HG03439 (cell line): ENCODE measurements around the gene ARSG.
A peak's percentile ranks its signal among the peaks of the same experiment; 100 is the strongest.

Experiments
- ATAC-seq: cut with Tn5 transposase; IDR thresholded peaks from one replicate; pipeline ENCODE4 v1.9.1; 2021; ENCODE audit warnings: mild to moderate bottlenecking, moderate library complexity; ENCODE audit not compliant: unreplicated experiment

Gene ARSG

GRCh38 chr17:68446626-68447041 lies 155.3 kb downstream of the ARSG start:
- ATAC-seq: no peak

DNA sequence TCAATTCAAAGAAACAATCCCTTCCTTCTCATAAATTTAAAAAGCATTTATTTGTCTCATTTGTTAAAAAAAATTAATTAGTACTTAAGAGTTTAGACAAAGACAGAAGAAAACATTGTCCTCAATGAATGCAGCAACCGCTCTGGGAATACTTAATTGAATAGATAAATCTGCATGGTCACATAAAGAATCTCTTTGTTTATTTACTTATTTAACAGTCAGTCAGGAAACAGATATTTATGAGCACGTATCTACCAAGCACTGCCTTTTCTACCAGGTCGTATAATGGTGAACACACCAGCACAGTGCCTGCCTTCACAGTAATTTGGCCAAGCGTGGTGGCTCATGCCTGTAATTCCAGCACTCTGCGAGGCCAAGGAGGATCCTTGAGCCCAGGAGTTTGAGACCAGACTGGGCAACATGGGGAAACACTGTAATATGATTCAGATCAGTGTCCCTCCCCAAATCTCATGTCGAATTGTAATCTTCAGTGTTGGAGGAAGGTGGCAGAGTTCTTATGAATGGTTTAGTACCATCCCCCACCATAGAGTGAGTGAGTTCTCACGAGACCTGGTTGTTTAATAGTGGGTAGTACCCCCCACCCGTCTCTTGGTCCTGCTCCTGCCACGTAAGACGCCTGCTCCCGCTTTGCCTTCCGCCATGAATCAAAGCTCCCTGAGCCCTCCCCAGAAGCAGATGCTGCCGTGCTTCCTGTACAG lies 157.9 kb downstream of the ARSG start:
- ATAC-seq: no peak

GRCh38 chr17:68450391-68450790 lies 159.1 kb downstream of the ARSG start:
- no peak for ATAC-seq

- no peak for ATAC-seq
These were observed 159.5 kb downstream of the ARSG start for GRCh38 chr17:68450801-68451200.

- no peak for ATAC-seq
These were observed 160.5 kb downstream of the ARSG start for GRCh38 chr17:68451670-68452354.

GRCh38 chr17:68452724-68453290 lies 161.5 kb downstream of the ARSG start:
- ATAC-seq: no peak

GRCh38 chr17:68453991-68454665 lies 162.8 kb downstream of the ARSG start:
- ATAC-seq: no peak

GRCh38 chr17:68455901-68456338 lies 164.6 kb downstream of the ARSG start:
- no peak for ATAC-seq

- ATAC-seq: no peak
These were observed 165.3 kb downstream of the ARSG start for GRCh38 chr17:68456339-68457167.

DNA sequence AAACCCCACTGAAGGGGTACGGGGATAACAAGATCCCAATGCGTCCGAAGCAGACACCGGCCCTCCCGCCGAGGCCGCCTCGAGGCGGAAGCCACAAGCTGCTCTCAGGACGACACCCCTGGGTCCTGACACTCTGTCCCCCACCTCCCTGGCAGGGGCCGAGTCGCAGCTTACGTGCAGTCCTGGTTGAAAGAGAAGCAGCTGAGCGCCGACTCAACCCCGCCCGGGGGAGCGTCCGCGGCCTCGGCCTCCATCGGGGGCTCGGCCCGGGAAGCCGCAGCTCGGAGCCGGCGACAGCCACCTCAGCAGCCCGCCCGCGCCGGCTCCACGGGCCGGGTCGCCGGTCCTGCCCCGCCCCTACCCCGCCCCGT lies 165.9 kb downstream of the ARSG start, which contains the start of gene WIPI1:
Gene WIPI1 (minus strand): TSS at position 329 of the 371 bp plus-strand sequence. CDS start 75 bp downstream, at position 254.
- ATAC-seq: peak; percentile 6

GRCh38 chr17:68457539-68458259 lies 166.4 kb downstream of the ARSG start:
- peak; percentile 66 for ATAC-seq

DNA sequence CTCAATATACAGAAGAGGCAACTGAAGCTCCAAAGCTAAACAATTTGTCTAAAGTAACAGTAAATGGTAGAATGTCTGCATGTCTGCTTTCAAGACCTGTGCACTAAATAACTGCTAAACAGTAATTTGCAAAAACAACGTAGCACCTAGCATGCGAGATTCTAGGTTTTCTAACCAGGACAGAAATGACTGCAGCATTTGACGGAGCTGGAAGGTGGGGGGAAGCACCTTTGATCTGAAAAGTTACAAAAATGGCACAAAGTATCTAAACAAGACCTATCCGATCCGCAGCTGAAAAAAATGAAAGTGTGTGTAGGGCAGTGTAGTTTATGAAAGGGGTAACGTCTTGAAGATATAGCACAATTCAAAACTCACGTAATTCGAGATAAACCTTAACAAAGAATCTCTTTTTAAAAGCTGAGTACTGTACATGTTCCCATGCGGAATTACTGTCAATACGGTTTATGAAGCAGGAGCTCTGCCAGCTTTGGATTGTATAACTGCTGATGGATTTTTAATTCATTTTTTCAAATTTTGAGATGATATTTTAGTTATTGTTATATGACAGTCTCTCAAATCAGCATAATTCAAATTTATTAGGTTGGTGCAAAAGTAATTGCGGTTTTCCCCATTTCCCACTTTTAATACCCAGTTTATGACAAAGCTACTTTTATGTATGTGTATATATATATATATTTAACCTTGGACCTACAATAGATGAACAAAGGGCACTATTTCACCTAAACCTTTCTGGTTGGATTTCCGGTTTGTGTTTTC lies 167.2 kb downstream of the ARSG start:
- peak; percentile 18 for ATAC-seq

DNA sequence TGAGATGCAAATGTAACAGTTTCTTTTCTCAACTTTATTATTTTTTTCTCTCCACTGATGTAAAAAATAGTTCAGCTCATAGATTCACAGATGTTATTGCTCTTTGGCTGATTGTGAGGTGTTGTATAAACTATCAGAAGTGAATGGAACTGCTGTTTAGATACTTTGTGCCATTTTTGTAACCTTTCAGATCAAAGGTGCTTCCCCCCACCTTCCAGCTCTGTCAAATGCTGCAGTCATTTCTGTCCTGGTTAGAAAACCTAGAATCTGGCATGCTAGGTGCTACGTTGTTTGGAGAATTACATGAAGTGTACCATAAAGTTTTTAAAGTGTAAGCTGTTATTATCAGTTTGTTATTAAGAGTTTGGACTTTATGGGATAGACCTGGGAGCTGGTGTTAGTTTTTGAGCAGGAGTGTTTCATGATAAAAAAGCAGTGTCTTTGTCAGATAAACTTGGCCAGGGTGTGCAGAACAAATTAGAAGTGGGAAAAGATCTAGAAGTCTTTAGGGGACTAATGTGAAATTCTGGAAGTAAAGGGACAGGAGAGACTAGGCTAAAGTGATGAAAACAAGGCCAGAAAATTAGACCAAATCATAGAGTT lies 167.8 kb downstream of the ARSG start:
- peak; percentile 32 for ATAC-seq

DNA sequence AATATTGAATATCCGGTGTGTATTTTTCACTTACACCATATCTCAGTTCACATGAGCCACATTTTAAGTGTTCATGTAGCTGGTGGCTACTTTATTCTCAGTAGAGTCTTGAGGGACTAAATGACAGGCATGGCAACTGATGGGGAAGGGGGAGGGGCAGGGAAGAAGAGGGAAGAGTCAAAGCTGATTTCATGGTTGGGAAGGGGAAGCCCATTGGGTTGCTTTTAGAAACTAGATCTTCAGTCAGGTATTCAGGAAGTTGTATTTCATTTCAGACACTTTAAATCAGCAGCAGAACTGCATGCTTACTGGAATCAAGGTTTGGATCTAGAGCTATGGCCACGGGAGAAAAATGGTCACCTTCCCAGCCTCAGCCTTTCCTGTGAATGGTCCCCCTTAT lies 168.9 kb downstream of the ARSG start:
- no peak for ATAC-seq

DNA sequence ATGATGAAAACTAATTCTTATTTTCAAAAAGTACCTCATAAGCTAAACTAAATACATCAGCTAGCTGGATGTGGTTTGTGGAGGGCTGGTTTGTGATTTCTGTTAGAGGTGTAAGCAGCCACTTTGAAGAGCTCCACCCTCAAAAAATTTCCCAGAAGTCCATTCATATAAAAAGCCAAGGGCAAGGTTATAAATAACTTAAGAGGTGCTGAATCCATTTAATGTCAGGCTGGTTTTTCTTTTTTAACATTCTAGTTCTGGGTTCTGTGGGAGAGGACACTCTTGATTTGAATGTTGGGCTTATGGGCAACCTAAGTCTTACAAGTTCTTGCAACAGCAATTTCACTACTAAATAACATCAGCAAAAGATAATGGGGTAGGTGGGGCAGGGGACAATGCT lies 169.4 kb downstream of the ARSG start:
- ATAC-seq: no peak

- no peak for ATAC-seq
These were observed 169.8 kb downstream of the ARSG start for GRCh38 chr17:68461122-68461539.

GRCh38 chr17:68461589-68461988 lies 170.3 kb downstream of the ARSG start:
- no peak for ATAC-seq

DNA sequence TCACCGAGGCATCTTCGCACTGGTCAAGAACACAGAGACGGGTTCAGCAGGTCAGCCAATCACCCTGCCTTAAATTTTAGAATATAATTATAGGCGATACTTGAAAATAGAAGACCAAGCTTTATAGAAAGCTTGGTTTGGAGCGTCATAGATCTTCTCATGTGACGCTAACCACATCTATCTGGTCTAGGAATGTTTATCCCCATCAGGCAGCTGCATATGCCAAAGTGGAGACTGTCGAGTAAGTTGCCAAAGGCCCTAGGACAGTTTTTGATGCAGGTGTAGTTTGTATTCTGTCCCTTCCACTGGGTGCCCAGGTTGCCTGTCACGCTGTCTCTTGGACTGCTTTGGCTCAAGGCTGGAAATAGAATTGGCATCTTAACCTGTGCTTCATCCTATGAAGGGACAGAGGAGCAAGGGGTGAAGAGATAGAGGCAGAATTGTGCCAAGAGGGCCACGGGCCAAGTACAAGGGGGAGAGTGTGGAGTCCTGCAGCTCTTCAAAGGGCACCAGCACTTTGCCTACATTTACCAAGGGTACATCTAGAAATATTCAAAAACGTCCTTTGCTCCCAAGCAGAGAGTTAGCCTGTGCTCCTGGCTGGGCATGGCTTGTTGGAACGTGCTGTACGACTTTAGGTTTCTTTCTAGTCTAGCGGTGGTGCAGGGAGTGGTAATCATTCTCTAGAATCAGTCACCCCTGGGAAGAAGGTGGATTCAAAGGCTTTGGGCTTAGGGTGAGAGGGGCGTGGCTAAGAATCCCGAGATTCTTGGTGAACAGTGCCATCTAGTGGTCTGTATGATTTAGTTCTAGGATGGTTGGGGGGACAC lies 171.3 kb downstream of the ARSG start:
- ATAC-seq: no peak
